ENCODE results near the gene THAP9. TPM values are rescaled to one million over a fixed set of nuclear protein-coding genes. Genes with fewer than 3 reads are reported as not detected.

The THAP9 gene
- total RNA-seq, 1 experiment from 2014 or later: 7.2 TPM

- Mint-ChIP-seq H3K36me3 (ENCODE audit: insufficient read depth, unreplicated experiment) (peaks cover 49% of the 10 kb centered on the region), H3K4me1 (ENCODE audit: low read depth, unreplicated experiment) (no peaks in the 10 kb centered on the region), H3K27ac (ENCODE audit: unreplicated experiment) (peak overlapping the region; percentile 91), H3K4me3 (ENCODE audit: low read depth, unreplicated experiment) (peak overlapping the region; percentile 86), H3K9me3 (ENCODE audit: low read depth, unreplicated experiment) (no peaks in the 10 kb centered on the region), H3K27me3 (ENCODE audit: unreplicated experiment) (no peaks in the 10 kb centered on the region)
- intact Hi-C loops (cut with micrococcal nuclease; ENCODE audit: unreplicated experiment): loop anchor here (10.0 kb wide), 1 partner anchor 517 kb away; the partner anchor contains the start of gene HNRNPD
- no peak for DNase-seq
- no TSS peak for BruUV-seq (replicated peaks)
- CTCF ChIA-PET: no interaction called here
- no peak for TF ChIP-seq CTCF (IDR thresholded peaks at IDR 0.05; ENCODE audit: unreplicated experiment)
Observed at GRCh38 chr4:82891707-82892466, 8.6 kb upstream of the THAP9 start.

GRCh38 chr4:82892467-82892802, 8.1 kb upstream of the THAP9 start:
- Mint-ChIP-seq H3K36me3 (ENCODE audit: insufficient read depth, unreplicated experiment) (peaks cover 50% of the 10 kb centered on the region), H3K4me1 (ENCODE audit: low read depth, unreplicated experiment) (no peaks in the 10 kb centered on the region), H3K9me3 (ENCODE audit: low read depth, unreplicated experiment) (no peaks in the 10 kb centered on the region), H3K27me3 (ENCODE audit: unreplicated experiment) (no peaks in the 10 kb centered on the region), H3K4me3 (ENCODE audit: low read depth, unreplicated experiment) (peak overlapping the region; percentile 86), H3K27ac (ENCODE audit: unreplicated experiment) (peak overlapping the region; percentile 29)
- no TSS peak for BruUV-seq (replicated peaks)
- DNase-seq: no peak
- CTCF ChIA-PET: no interaction called here
- intact Hi-C loops (cut with micrococcal nuclease; ENCODE audit: unreplicated experiment): loop anchor here (10.0 kb wide), 1 partner anchor 518 kb away; the partner anchor contains the start of gene HNRNPD
- TF ChIP-seq CTCF (IDR thresholded peaks at IDR 0.05; ENCODE audit: unreplicated experiment): no peak

DNA sequence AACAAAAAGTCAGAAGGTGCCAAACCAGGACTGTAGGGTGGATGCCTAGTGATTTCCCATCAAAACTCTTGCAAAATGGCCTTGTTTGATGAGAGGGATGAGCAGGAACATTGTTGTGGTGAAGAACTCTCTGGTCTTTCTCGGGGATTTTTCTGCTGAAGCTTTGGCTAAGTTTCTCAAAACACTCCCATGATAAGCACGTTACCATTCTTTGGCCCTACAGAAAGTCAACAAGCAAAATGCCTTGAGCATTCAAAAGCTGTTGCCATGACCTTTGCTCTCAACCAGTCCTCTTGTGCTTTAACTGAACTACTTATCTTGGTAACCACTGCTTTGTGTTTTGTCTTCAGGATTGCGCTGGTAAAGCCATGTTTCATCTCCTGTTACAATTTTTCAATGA, 6.6 kb upstream of the THAP9 start:
- CTCF ChIA-PET: no interaction called here
- BruUV-seq (replicated peaks): no TSS peak
- Mint-ChIP-seq H3K4me1 (ENCODE audit: low read depth, unreplicated experiment) (no peaks in the 10 kb centered on the region), H3K36me3 (ENCODE audit: insufficient read depth, unreplicated experiment) (peaks cover 50% of the 10 kb centered on the region), H3K9me3 (ENCODE audit: low read depth, unreplicated experiment) (no peaks in the 10 kb centered on the region), H3K4me3 (ENCODE audit: low read depth, unreplicated experiment) (no peak overlapping the region), H3K27me3 (ENCODE audit: unreplicated experiment) (no peaks in the 10 kb centered on the region), H3K27ac (ENCODE audit: unreplicated experiment) (no peak overlapping the region)
- TF ChIP-seq CTCF (IDR thresholded peaks at IDR 0.05; ENCODE audit: unreplicated experiment): no peak
- intact Hi-C loops (cut with micrococcal nuclease; ENCODE audit: unreplicated experiment): loop anchor here (10.0 kb wide), 1 partner anchor 519 kb away; the partner anchor contains the start of gene HNRNPD
- DNase-seq: no peak

GRCh38 chr4:82896755-82897154, 3.8 kb upstream of the THAP9 start:
- intact Hi-C loops (cut with micrococcal nuclease; ENCODE audit: unreplicated experiment): loop anchor here (10.0 kb wide), 1 partner anchor 522 kb away; the partner anchor contains the start of gene HNRNPD
- no TSS peak for BruUV-seq (replicated peaks)
- Mint-ChIP-seq H3K27ac (ENCODE audit: unreplicated experiment) (no peak overlapping the region), H3K27me3 (ENCODE audit: unreplicated experiment) (no peaks in the 10 kb centered on the region), H3K9me3 (ENCODE audit: low read depth, unreplicated experiment) (no peaks in the 10 kb centered on the region), H3K4me1 (ENCODE audit: low read depth, unreplicated experiment) (no peaks in the 10 kb centered on the region), H3K36me3 (ENCODE audit: insufficient read depth, unreplicated experiment) (peaks cover 23% of the 10 kb centered on the region), H3K4me3 (ENCODE audit: low read depth, unreplicated experiment) (no peak overlapping the region)
- DNase-seq: no peak
- no peak for TF ChIP-seq CTCF (IDR thresholded peaks at IDR 0.05; ENCODE audit: unreplicated experiment)
- CTCF ChIA-PET: no interaction called here

All from Calu3 (cell line).